Gastrocnemius medialis (tissue), 4 donors: Measurements from ENCODE around the gene AANAT. TPM values are rescaled to one million over a fixed set of nuclear protein-coding genes. Genes with fewer than 3 reads are reported as not detected.

Experiments used
- ATAC-seq, 2 donors: fragments of 150-250 bp; one replicate each; pipeline ENCODE4 v1.9.1; 2016
- DNase-seq, 2 donors: peaks; one replicate each; pipeline ENCODE4 v3.0.0-alpha.2; 2019
- H3K27ac ChIP-seq, 4 donors: fragments of 200-600 bp; sonication (generic); 1 replicate in 1 of 4; 2 replicates in 3 of 4; pipeline ENCODE4 v1.5.1; 2016 to 2018; ENCODE audit warnings: mild to moderate bottlenecking in 2 of 4, moderate library complexity in 1 of 4
- H3K27me3 ChIP-seq, 3 donors: fragments of 200-600 bp; sonication (generic) in 2 of 3; 1 replicate in 1 of 3; 2 replicates in 2 of 3; pipeline versions ENCODE4 v1.5.1 to v1.6.0; 2016 to 2019; ENCODE audit warnings: mild to moderate bottlenecking in 1 of 3, moderate library complexity in 1 of 3
- H3K36me3 ChIP-seq, 2 donors: fragments of 200-600 bp; sonication (generic) in 1 of 2; one replicate each; pipeline ENCODE4 v1.5.1; 2017 to 2018
- H3K4me1 ChIP-seq, 2 donors: fragments of 200-600 bp; sonication (generic) in 1 of 2; one replicate each; pipeline ENCODE4 v1.5.1; 2016 to 2017; ENCODE audit warnings: mild to moderate bottlenecking in 2 of 2
- H3K4me3 ChIP-seq, 4 donors: fragments of 200-600 bp; sonication (generic) in 3 of 4; 1 replicate in 1 of 4; 2 replicates in 3 of 4; pipeline ENCODE4 v1.5.1; 2016 to 2019; ENCODE audit warnings: mild to moderate bottlenecking in 2 of 4
- H3K9me3 ChIP-seq, 3 donors: fragments of 200-600 bp; sonication (generic) in 2 of 3; 1 replicate in 1 of 3; 2 replicates in 2 of 3; pipeline ENCODE4 v1.5.1; 2016 to 2019
- CTCF ChIP-seq, 5 experiments: fragments of 450-650 bp in 3 of 5; fragments of 200-600 bp in 2 of 5; sonication (generic) in 2 of 5; IDR thresholded peaks in 4 of 5; conservative IDR thresholded peaks in 1 of 5; 1 replicate in 4 of 5; 2 replicates in 1 of 5; pipeline ENCODE4 v1.5.1; 2016 to 2019; ENCODE audit warnings: antibody characterized with exemption in 5 of 5, mild to moderate bottlenecking in 3 of 5, moderate library complexity in 3 of 5
- POLR2A ChIP-seq, 2 donors: fragments of 450-650 bp; IDR thresholded peaks; one replicate each; pipeline ENCODE4 v1.6.1; 2017; ENCODE audit warnings: antibody characterized with exemption in 2 of 2, mild to moderate bottlenecking in 2 of 2, moderate library complexity in 2 of 2
- in situ Hi-C, 4 donors: fragments of 200-750 bp; cut with MboI; loops; one replicate each; pipeline versions ENCODE4 v1.15.0 to v1.8.0; 2017; ENCODE audit warnings: low sequenced_read_pairs in 4 of 4
- intact Hi-C: fragments of 100-400 bp; cut with DNase I; formaldehyde crosslinking; loops from one replicate; pipeline ENCODE4 v1.15.1; 2023; ENCODE audit warnings: low total_unique reads
- total RNA-seq, 4 donors: library from RNA; depleted of rRNA; stranded (reverse); fragments of >200 nt; gene quantifications; one replicate each; pipeline versions ENCODE4 v1.1.0 to v1.2.3, GENCODE V29; 2016

Gene AANAT
- total RNA-seq, 4 donors from 2014 or later: not detected

DNA sequence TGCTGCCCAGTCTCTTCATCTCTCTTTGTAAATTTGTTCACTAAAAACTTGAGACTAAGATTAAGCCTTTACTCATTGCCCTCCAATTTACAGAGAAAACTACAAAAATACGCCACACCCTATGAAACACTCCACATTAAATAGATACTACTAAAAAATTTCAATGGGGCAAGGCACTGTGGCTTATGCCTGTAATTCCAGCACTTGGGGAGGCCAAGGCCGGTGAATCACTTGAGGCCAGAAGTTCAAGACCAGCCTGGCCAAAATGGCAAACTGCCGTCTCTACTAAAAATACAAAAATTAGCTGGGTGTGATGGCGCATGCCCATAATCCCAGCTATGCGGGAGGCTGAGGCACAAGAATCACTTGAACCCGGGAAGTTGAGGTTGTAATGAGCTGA is 18.3 kb upstream of the AANAT start:
- ATAC-seq (no peak), DNase-seq (no peak)
- intact Hi-C loops (no loop called here), in situ Hi-C loops (no loop called here)
- Histone ChIP-seq H3K27ac (peak overlapping the region; percentile 61 to 72 (median 70)), H3K9me3 (no peaks in the 10 kb centered on the region), H3K4me3 (no peak overlapping the region), H3K36me3 (no peaks in the 10 kb centered on the region), H3K27me3 (no peaks in the 10 kb centered on the region), H3K4me1 (peaks cover 52 to 55% of the 10 kb centered on the region in 2 donors)
- TF ChIP-seq POLR2A (IDR thresholded peaks at IDR 0.05) (no peak), CTCF (IDR thresholded peaks at IDR 0.05 in 4 of 5, conservative IDR thresholded peaks at IDR 0.05 in 1 of 5) (no peak)

DNA sequence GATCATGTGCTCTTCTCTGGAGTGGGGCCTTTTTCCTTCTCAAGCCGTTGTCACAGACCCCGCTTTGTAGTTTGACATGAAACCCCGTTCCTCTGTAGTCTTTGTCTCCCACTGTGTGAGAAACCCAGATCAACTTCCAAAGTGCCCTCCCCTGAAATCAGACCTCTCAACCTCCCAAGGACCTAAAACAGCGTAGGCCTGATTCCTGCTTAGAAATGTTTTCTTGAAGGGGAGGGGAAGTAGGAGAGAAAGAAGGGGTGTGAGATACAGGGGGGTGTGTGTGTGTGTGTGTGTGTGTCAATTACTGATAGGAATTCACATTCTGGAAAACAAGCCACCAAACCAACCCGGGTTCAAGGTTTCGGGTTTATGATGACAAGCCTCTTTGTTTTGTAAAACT is 15.9 kb upstream of the AANAT start:
- no peak for ATAC-seq
- H3K4me3 ChIP-seq: peak overlapping the region in 2 of 4 donors; percentile 78 to 84
- H3K4me1 ChIP-seq: peaks cover 39% of the 10 kb centered on the region in 2 donors
- intact Hi-C loops: loop anchor here (5.0 kb wide), 1 partner anchor 34 kb away; no protein-coding TSS in a partner anchor
- in situ Hi-C loops: no loop called here
- H3K27me3 ChIP-seq: no peaks in the 10 kb centered on the region
- H3K27ac ChIP-seq: peak overlapping the region in 2 of 4 donors; percentile 83 to 98
- no peaks in the 10 kb centered on the region for H3K9me3 ChIP-seq
- no peaks in the 10 kb centered on the region for H3K36me3 ChIP-seq
- no peak for DNase-seq
- TF ChIP-seq POLR2A (IDR thresholded peaks at IDR 0.05) (no peak), CTCF (IDR thresholded peaks at IDR 0.05 in 4 of 5, conservative IDR thresholded peaks at IDR 0.05 in 1 of 5) (no peak)

DNA sequence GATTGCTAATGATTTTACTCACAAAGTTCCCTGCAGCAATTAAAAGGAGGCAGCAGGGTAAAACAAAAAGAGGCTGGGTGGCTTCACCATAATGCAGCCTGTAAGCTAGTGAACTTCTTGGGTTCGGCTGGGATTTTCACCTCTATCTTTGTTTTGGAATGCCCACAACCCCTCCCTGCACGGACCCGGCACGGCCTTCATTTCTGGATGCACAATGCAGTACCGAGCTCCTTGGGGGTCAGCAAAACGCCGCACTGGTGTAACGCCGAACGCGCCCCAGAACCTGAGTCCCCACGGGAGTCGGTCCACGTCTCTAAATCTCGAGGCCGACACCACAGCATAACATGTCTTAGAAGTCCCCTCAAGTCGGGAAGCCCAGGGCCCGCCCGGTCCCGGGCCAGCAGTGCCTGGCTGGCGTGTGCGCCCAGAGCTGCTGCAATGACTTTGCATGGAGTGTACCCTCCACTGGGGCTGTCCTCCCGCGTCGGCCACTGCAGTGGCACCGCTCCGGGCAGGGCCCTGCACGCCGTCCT is 15.2 kb upstream of the AANAT start:
- Histone ChIP-seq H3K4me1 (peaks cover 32% of the 10 kb centered on the region in 2 donors), H3K36me3 (no peaks in the 10 kb centered on the region), H3K4me3 (peak overlapping the region; percentile 74 to 96 (median 81)), H3K27ac (peak overlapping the region; percentile 78 to 98 (median 88)), H3K27me3 (no peaks in the 10 kb centered on the region), H3K9me3 (no peaks in the 10 kb centered on the region)
- no peak for DNase-seq
- ATAC-seq: peak in 1 of 2 donors; percentile 54
- in situ Hi-C loops (no loop called here), intact Hi-C loops (loop anchor here (2.0 to 5.0 kb wide), 2 partner anchors 35 to 47 kb away; no protein-coding TSS in a partner anchor)
- TF ChIP-seq POLR2A (IDR thresholded peaks at IDR 0.05) (no peak), CTCF (IDR thresholded peaks at IDR 0.05 in 4 of 5, conservative IDR thresholded peaks at IDR 0.05 in 1 of 5) (no peak)

DNA sequence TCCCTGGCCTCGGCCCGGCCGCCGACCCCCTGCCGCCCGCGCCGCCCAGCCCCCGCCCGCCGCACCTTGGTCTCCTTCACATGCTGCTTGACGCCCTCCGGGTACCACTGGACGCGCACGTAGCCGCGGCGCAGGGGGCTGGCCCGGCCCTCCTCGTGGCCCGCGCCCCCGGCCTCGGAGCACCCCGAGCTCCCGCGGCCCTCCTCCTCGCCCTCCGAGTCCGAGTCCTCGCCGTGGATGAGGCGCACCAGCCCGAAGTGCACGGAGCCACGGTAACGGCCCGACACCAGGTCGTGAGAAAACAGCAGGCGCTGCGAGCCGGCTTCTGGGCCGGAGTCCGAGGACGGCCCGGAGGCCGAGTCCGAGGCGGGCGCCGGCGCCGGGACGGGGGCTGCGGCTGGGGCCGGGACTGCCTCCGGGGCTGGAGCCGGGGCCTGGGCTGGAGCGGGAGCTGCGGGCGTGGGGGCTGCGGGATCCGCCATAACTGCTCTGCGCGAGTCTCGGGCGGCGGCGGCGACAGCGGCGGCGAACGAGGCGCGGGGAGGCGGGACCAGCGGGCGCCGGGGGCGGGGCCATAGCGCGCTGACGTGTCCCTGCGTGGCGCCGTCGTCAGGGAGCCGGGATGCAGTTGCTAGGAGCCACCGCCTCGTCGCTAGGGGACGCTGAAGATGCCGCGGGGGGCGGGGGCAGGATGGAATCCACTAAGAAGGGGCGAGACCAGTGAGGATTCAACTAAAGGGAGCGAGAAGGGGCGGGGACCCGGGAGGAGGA is 14.6 kb upstream of the AANAT start, which contains the start of gene UBE2O:
UBE2O (minus strand) TSS at position 493 of the 771 bp plus-strand sequence; CDS start at position 482, 11 bp downstream.
- peak; percentile 66 to 77 for DNase-seq
- Histone ChIP-seq H3K4me1 (peaks cover 25% of the 10 kb centered on the region in 2 donors), H3K27ac (peak within 1 kb of the TSS; percentile 78 to 98 (median 88)), H3K36me3 (no peaks in the 10 kb centered on the region), H3K9me3 (no peaks in the 10 kb centered on the region), H3K27me3 (no peaks in the 10 kb centered on the region), H3K4me3 (peak within 1 kb of the TSS; percentile 74 to 96 (median 81))
- in situ Hi-C loops (no loop called here), intact Hi-C loops (loop anchor here (2.0 to 5.0 kb wide), 2 partner anchors 36 to 46 kb away; no protein-coding TSS in a partner anchor)
- peak in 4 of 5 experiments; percentile 22 to 53 (median 37) for TF ChIP-seq CTCF (IDR thresholded peaks at IDR 0.05 in 4 of 5, conservative IDR thresholded peaks at IDR 0.05 in 1 of 5)
- peak; percentile 91 for TF ChIP-seq POLR2A (IDR thresholded peaks at IDR 0.05)
- peak; percentile 88 to 90 for ATAC-seq
